ENCODE data around the gene ZNF580.

Gene ZNF580

DNA sequence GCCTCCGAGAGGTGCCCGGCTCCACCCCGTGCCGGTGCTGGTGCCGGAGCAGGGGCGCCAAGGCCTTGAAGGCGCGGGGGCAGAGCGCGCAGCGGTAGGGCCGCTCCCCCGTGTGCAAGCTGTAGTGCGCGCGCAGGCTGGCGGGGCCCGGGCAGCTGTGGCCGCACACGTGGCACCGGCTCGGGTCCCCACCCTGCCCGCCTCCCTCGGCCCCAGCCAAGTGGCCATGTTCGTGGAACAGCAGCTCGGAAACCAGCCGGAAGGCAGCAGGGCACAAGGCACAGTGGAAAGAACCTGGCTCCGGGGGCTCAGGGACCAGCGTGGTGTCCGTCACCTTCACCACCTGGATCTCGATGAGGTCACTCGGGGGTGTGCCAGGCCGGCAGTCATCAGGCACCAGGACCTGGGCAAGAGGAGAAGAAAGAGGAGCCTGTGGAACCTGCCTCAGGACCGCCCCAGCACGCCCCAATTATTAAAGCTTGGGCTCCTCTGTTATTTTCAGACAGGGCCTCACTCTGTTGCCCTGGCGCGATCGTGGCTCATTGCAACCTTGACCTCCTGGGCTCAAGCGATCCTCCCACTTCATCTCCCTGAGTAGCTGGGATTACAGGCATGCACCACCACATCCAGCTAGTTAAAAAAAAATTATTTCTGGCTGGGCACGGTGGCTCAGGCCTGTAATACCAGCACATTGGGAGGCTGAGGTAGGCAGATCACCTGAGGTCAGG lies 18.4 kb upstream of the ZNF580 start:
- no peak for TF ChIP-seq Cebpa-rat (IDR thresholded peaks at IDR 0.05)
- Histone ChIP-seq H3K9ac (no peak overlapping the region), H3K27me3 (no peaks in the 10 kb centered on the region), H4K20me1 (0 out of 2 replicates have a peak, but pooled peaks cover 20% of the 10 kb centered on the region), H3K27ac (no peak overlapping the region), H3K4me2 (no peak overlapping the region), H3K4me3 (no peak overlapping the region), H3K36me3 (peaks cover 44% of the 10 kb centered on the region), H3K9me3 (no peaks in the 10 kb centered on the region), H3K4me1 (peaks cover 33% of the 10 kb centered on the region)

DNA sequence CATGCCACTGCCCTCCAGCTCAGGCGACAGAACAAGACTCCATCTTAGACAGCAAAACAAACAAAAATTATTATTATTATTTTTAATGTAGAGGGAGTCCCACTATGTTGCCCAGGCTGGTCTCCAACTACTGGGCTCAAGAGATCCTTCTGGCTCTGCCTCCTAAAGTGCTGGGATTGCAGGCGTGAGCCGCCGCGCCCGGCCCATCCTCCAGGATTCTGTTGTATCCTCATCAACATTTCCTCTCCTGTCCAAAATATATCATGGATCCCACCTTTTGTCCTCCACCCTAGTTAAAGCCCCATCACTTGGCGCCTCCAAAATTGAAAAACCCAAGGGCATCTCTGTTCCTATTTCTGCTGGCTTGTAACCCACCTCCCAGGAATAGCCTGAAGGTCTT lies 17.7 kb upstream of the ZNF580 start:
- Histone ChIP-seq H3K4me2 (peak overlapping the region; percentile 10; the same call in 1 of the 2 replicates), H3K9ac (no peak overlapping the region), H4K20me1 (0 out of 2 replicates have a peak, but pooled peaks cover 20% of the 10 kb centered on the region), H3K27me3 (no peaks in the 10 kb centered on the region), H3K36me3 (peaks cover 36% of the 10 kb centered on the region), H3K9me3 (no peaks in the 10 kb centered on the region), H3K27ac (no peak overlapping the region), H3K4me1 (peaks cover 33% of the 10 kb centered on the region), H3K4me3 (no peak overlapping the region)
- TF ChIP-seq Cebpa-rat (IDR thresholded peaks at IDR 0.05): no peak

DNA sequence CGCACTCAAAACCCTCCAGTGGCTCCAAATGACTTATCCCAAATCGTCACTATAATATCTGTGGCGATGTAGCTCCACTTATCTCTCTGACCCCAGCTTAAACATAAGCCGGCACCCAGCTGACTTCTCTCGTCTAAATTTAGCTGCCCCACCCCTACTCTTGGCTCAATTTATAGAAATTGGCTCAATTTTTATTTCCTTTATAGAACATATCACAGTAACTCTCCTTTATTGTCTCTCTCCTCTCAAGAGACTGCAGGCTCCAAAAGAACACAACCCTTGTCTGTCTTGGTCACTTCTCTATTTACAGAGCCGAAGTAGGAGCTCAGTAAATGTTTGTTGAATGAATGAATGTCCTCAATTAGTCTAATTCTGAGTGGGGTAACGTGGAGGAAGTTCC lies 17.2 kb upstream of the ZNF580 start:
- TF ChIP-seq Cebpa-rat (IDR thresholded peaks at IDR 0.05): no peak
- Histone ChIP-seq H3K4me1 (peaks cover 35% of the 10 kb centered on the region), H4K20me1 (0 out of 2 replicates have a peak, but pooled peaks cover 20% of the 10 kb centered on the region), H3K36me3 (peaks cover 32% of the 10 kb centered on the region), H3K27me3 (no peaks in the 10 kb centered on the region), H3K9ac (no peak overlapping the region), H3K4me2 (peak overlapping the region; percentile 10), H3K9me3 (no peaks in the 10 kb centered on the region), H3K27ac (no peak overlapping the region), H3K4me3 (peak overlapping the region; percentile 52)

DNA sequence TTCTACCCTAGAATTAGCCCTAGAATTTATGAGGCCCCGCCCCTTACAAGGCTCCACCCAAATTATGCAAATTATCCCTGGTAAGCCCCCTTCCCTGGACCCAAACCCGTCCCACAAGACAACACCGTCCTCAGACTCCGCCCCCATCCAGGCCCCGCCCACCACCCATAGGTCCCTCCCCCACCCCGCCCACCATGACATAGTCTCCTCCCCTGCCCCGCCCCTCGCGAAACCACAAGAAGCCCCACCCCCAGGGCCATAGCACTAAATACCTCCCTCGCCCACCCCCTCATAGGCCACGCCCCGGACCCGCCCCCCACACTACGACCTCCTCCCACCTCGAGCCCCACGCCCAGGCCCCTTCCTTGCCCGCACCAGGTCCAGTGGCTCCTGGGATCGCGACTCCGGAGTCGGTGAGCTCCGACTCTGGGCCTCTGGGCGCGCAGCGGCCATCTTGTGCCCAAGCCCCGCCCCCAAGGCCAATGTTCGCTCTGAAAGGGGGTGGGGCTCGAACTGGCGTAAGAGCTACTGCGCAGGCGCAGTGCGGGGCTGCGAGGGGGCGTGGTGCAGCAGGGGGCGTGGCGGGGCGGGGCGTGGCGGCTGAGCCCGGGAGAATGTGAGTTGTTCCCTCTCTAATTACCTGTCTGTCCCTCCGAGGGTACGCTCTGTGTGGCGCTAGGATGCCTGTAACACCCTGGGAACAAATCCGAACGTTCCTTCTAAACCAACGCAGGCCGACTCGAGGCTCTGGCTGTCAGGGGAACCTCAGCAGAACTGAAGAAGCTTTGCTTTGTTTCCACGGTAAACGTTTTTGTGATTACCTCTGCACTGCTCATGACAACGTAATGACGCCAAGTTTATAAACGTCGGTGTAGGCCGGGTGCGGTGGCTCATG lies 16.4 kb upstream of the ZNF580 start, which contains the start of gene ZNF784:
Gene ZNF784, minus strand, starts transcription at position 458 of the 895 bp plus-strand sequence. Its CDS starts 5 bp downstream, at position 453.
- Histone ChIP-seq H3K27me3 (no peaks in the 10 kb centered on the region), H4K20me1 (0 out of 2 replicates have a peak, but pooled peaks cover 20% of the 10 kb centered on the region), H3K4me3 (peak within 1 kb of the TSS; percentile 63), H3K4me1 (peaks cover 43% of the 10 kb centered on the region), H3K9me3 (no peaks in the 10 kb centered on the region), H3K9ac (peak within 1 kb of the TSS; percentile 79; the same call in 1 of the 2 replicates), H3K27ac (peak within 1 kb of the TSS; percentile 80; the same call in 1 of the 2 replicates), H3K4me2 (peak within 1 kb of the TSS; percentile 79), H3K36me3 (peaks cover 30% of the 10 kb centered on the region)
- TF ChIP-seq Cebpa-rat (IDR thresholded peaks at IDR 0.05): no peak

DNA sequence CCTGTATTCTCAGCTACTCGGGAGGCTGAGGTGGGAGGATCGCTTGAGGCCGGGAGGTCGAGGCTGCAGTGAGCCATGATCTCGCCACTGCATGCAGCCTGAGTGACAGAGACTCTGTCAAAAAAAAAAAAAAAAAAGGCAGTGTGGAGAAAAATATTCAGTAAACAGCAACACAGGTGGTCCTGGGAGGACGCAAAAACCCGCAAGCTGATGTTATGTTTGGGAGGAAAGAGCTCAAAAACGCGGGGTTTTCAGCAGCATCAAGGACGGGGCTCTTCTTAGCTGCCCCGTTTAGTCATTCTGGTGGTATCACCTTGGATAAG lies 15.8 kb upstream of the ZNF580 start:
- TF ChIP-seq Cebpa-rat (IDR thresholded peaks at IDR 0.05): no peak
- peaks cover 49% of the 10 kb centered on the region for H3K4me1 ChIP-seq
- peak overlapping the region; percentile 79 for H3K4me2 ChIP-seq
- H3K27me3 ChIP-seq: no peaks in the 10 kb centered on the region
- peak overlapping the region; percentile 79; the same call in 1 of the 2 replicates for H3K9ac ChIP-seq
- H3K4me3 ChIP-seq: peak overlapping the region; percentile 63
- H4K20me1 ChIP-seq: 0 out of 2 replicates have a peak, but pooled peaks cover 20% of the 10 kb centered on the region
- no peaks in the 10 kb centered on the region for H3K9me3 ChIP-seq
- H3K27ac ChIP-seq: no peak overlapping the region
- peaks cover 25% of the 10 kb centered on the region for H3K36me3 ChIP-seq

DNA sequence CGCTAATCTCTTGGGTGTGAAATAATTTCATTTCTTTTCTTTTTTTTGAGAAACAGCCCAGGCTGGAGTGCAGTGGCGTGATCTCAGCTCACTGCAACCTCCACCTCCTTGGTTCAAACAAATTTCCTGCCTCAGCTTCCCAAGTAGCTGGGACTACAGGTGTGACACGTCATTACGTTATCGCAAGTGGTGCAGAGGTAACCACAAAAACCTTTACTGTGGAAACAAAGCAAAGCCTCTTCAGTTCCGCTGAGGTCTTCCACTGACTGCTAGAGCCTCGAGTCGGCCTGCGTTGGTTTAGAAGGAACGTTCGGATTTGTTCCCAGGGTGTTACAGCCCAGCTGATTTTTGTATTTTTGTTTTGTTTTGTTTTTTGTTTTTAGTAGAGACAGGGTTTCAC lies 14.5 kb upstream of the ZNF580 start:
- Histone ChIP-seq H4K20me1 (0 out of 2 replicates have a peak, but pooled peaks cover 20% of the 10 kb centered on the region), H3K9me3 (no peaks in the 10 kb centered on the region), H3K4me3 (no peak overlapping the region), H3K4me1 (peaks cover 46% of the 10 kb centered on the region), H3K27ac (no peak overlapping the region), H3K27me3 (no peaks in the 10 kb centered on the region), H3K9ac (no peak overlapping the region), H3K4me2 (no peak overlapping the region), H3K36me3 (peaks cover 11% of the 10 kb centered on the region)
- TF ChIP-seq Cebpa-rat (IDR thresholded peaks at IDR 0.05): no peak

DNA sequence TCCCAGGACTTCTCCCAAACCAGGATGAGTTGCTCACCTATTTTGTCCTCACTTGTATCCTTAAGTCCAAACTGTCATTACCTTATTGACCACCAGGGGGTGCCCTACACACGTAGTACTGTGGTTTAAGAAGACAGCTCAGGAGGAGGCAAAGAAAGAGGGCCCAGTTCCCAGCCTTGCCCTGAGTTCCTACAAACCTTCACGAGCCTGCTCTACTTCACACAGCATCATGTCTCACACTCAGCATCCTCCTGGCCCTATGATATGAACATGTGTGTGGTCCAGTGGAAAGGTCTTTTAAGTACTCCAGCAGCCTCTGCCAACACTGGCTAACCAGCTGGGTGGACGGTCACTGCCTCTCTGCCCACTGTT lies 8.4 kb upstream of the ZNF580 start:
- no peak overlapping the region for H3K27ac ChIP-seq
- no peaks in the 10 kb centered on the region for H4K20me1 ChIP-seq
- 0 out of 2 replicates have a peak overlapping the region, but pooled peaks have one; percentile 18 for H3K4me2 ChIP-seq
- H3K4me3 ChIP-seq: no peak overlapping the region
- H3K4me1 ChIP-seq: peaks cover 75% of the 10 kb centered on the region
- TF ChIP-seq Cebpa-rat (IDR thresholded peaks at IDR 0.05): no peak
- H3K36me3 ChIP-seq: no peaks in the 10 kb centered on the region
- no peak overlapping the region for H3K9ac ChIP-seq
- no peaks in the 10 kb centered on the region; the same call in 1 of the 2 replicates for H3K27me3 ChIP-seq
- H3K9me3 ChIP-seq: no peaks in the 10 kb centered on the region

DNA sequence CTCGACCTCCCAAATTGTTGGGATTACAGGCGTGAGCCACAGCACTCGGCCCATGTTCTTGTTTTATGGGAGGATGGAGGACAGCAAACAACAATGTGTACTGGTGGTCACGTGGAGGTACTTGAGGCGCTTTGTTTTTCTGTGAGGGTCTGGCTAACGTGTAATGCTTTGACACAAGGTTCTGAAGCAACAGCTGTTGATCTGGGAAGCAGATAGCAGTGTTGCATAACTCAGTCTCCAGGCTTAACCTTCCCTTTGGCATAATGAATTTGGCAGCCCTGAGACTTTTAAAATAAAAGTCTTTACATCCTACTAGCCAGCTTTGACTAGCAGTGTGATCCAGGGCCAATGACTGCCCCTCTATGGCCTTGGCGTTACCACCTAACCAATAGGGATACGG lies 6.9 kb upstream of the ZNF580 start:
- TF ChIP-seq Cebpa-rat (IDR thresholded peaks at IDR 0.05): no peak
- Histone ChIP-seq H3K36me3 (peaks cover 7% of the 10 kb centered on the region), H3K27me3 (no peaks in the 10 kb centered on the region; the same call in 1 of the 2 replicates), H3K4me2 (peak overlapping the region; percentile 97), H3K4me3 (peak overlapping the region; percentile 89; the same call in 1 of the 2 replicates), H3K9ac (peak overlapping the region; percentile 97), H3K4me1 (peaks cover 82% of the 10 kb centered on the region), H3K9me3 (no peaks in the 10 kb centered on the region), H4K20me1 (no peaks in the 10 kb centered on the region), H3K27ac (peak overlapping the region; percentile 96)

DNA sequence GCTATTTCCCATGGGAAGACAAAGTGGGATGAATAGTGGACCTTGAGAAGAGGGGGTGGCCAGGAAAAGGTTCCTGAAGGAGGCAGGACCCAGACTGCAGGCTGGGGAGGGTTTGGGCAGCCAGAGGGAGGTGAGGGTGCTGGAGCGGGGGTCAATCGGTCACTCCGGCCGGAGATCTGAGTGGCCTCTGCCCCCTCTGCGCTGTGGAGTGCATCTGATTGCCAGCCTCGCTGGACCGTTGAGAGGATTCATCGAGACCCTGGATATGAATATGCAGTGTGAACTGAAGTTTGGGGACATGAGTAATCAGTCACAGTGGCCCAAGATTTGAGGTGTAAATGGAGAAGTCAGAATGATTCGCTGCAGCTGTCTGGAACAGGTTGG lies 5.5 kb upstream of the ZNF580 start:
- no peaks in the 10 kb centered on the region for H4K20me1 ChIP-seq
- peak overlapping the region; percentile 89 for H3K4me3 ChIP-seq
- H3K9ac ChIP-seq: peak overlapping the region; percentile 97
- H3K4me2 ChIP-seq: peak overlapping the region; percentile 97
- peak overlapping the region; percentile 96 for H3K27ac ChIP-seq
- no peak for TF ChIP-seq Cebpa-rat (IDR thresholded peaks at IDR 0.05)
- no peaks in the 10 kb centered on the region; the same call in 1 of the 2 replicates for H3K27me3 ChIP-seq
- no peaks in the 10 kb centered on the region for H3K9me3 ChIP-seq
- peaks cover 82% of the 10 kb centered on the region for H3K4me1 ChIP-seq
- peaks cover 7% of the 10 kb centered on the region for H3K36me3 ChIP-seq
